Naive B cell (primary cell): ENCODE results near the gene MTIF3. TPM values are rescaled to one million over a fixed set of nuclear protein-coding genes. Genes with fewer than 3 reads are reported as not detected.
A peak's percentile ranks its signal among the peaks of the same experiment; 100 is the strongest.

ENCODE experiments used
- ATAC-seq, 2 donors: fragments of 150-1000 bp; cut with Tn5 transposase; 2 replicates each; pipeline ENCODE4 v1.10.0; 2021; ENCODE audit warnings: low read depth in 2 of 2, mild to moderate bottlenecking in 2 of 2, moderate library complexity in 2 of 2
- DNase-seq: peaks from one replicate; pipeline ENCODE4 v3.0.0; 2022
- H3K27ac Mint-ChIP-seq, 6 donors: one replicate each; pipeline ENCODE4 v1.8.0; 2020 to 2022; ENCODE audit warnings: mild to moderate bottlenecking in 6 of 6, mixed read lengths in 6 of 6, moderate library complexity in 5 of 6, inconsistent platforms in 2 of 6
- H3K27me3 Mint-ChIP-seq, 3 donors: one replicate each; pipeline ENCODE4 v1.8.0; 2021 to 2022; ENCODE audit warnings: mixed read lengths in 3 of 3, mild to moderate bottlenecking in 1 of 3
- H3K36me3 Mint-ChIP-seq, 2 donors: one replicate each; pipeline ENCODE4 v1.8.0; 2020 to 2022; ENCODE audit warnings: mixed read lengths in 2 of 2, inconsistent platforms in 1 of 2, mild to moderate bottlenecking in 1 of 2
- H3K4me1 Mint-ChIP-seq, 3 donors: one replicate each; pipeline ENCODE4 v1.8.0; 2020 to 2022; ENCODE audit warnings: mixed read lengths in 3 of 3, inconsistent platforms in 1 of 3, mild to moderate bottlenecking in 1 of 3, moderate library complexity in 1 of 3
- H3K4me3 Mint-ChIP-seq, 8 donors: one replicate each; pipeline ENCODE4 v1.8.0; 2020 to 2022; ENCODE audit warnings: mild to moderate bottlenecking in 8 of 8, mixed read lengths in 8 of 8, moderate library complexity in 8 of 8, inconsistent platforms in 2 of 8
- H3K9me3 Mint-ChIP-seq, 7 donors: one replicate each; pipeline ENCODE4 v1.8.0; 2020 to 2022; ENCODE audit warnings: mixed read lengths in 7 of 7, mild to moderate bottlenecking in 5 of 7, inconsistent platforms in 2 of 7, moderate library complexity in 1 of 7
- polyA plus RNA-seq, 6 donors: library from polyadenylated mRNA; unstranded; fragments of 300-500 nt; fragmentation: Illumina TruSeq; gene quantifications; one replicate each; pipeline ENCODE4 v1.2.3, GENCODE V29; 2021; ENCODE audit warnings: low read depth in 6 of 6

MTIF3 gene
- polyA plus RNA-seq, 6 donors from 2014 or later: 77.3 to 116 (median 89.0) TPM

- peak within 1 kb of the TSS; percentile 87 to 98 (median 92) for H3K27ac Mint-ChIP-seq
- ATAC-seq (peak; percentile 62 to 74), DNase-seq (peak; percentile 92)
- H3K4me1 Mint-ChIP-seq: peaks cover 30 to 46% (median 37%) of the 10 kb centered on the region in 3 donors
- no peaks in the 10 kb centered on the region for H3K9me3 Mint-ChIP-seq
- peaks cover 0 to 12% of the 10 kb centered on the region in 2 donors for H3K36me3 Mint-ChIP-seq
- H3K27me3 Mint-ChIP-seq: no peaks in the 10 kb centered on the region
- peak within 1 kb of the TSS; percentile 80 to 99 (median 94) for H3K4me3 Mint-ChIP-seq
Measured at GRCh38 chr13:27424246-27425157, 25.9 kb downstream of the MTIF3 start, which contains the start of gene GTF3A. Gene GTF3A, plus strand, starts transcription at chr13:27424619.

GRCh38 chr13:27423333-27423732, 27.0 kb downstream of the MTIF3 start:
- Mint-ChIP-seq H3K27me3 (peaks cover 0 to 3% (median 0%) of the 10 kb centered on the region in 3 donors), H3K36me3 (peaks cover 0 to 9% of the 10 kb centered on the region in 2 donors), H3K4me1 (peaks cover 28 to 43% (median 33%) of the 10 kb centered on the region in 3 donors), H3K27ac (peak overlapping the region in 5 of 6 donors; percentile 9 to 96 (median 81)), H3K4me3 (peak overlapping the region; percentile 79 to 95 (median 90)), H3K9me3 (no peaks in the 10 kb centered on the region)
- DNase-seq: no peak
- no peak for ATAC-seq

GRCh38 chr13:27421101-27421871, 29.1 kb downstream of the MTIF3 start:
- DNase-seq (no peak), ATAC-seq (no peak)
- no peaks in the 10 kb centered on the region for H3K36me3 Mint-ChIP-seq
- peak overlapping the region in 3 of 8 donors; percentile 13 to 87 (median 76) for H3K4me3 Mint-ChIP-seq
- peaks cover 0 to 6% (median 0%) of the 10 kb centered on the region in 3 donors for H3K27me3 Mint-ChIP-seq
- H3K27ac Mint-ChIP-seq: peak overlapping the region in 1 of 6 donors; percentile 61
- H3K9me3 Mint-ChIP-seq: no peaks in the 10 kb centered on the region
- H3K4me1 Mint-ChIP-seq: peaks cover 11 to 23% (median 13%) of the 10 kb centered on the region in 3 donors

- H3K9me3 Mint-ChIP-seq: no peaks in the 10 kb centered on the region
- H3K4me3 Mint-ChIP-seq: peak overlapping the region in 1 of 8 donors; percentile 24
- ATAC-seq (no peak), DNase-seq (no peak)
- H3K27ac Mint-ChIP-seq: peak overlapping the region in 1 of 6 donors; percentile 73
- H3K27me3 Mint-ChIP-seq: peaks cover 6 to 13% (median 12%) of the 10 kb centered on the region in 3 donors
- H3K36me3 Mint-ChIP-seq: no peaks in the 10 kb centered on the region
- H3K4me1 Mint-ChIP-seq: peaks cover 0 to 10% (median 0%) of the 10 kb centered on the region in 3 donors
Measured at GRCh38 chr13:27419328-27419727, 31.0 kb downstream of the MTIF3 start.

GRCh38 chr13:27415116-27415515, 35.2 kb downstream of the MTIF3 start:
- H3K27ac Mint-ChIP-seq: no peak overlapping the region
- H3K27me3 Mint-ChIP-seq: peaks cover 16 to 29% (median 22%) of the 10 kb centered on the region in 3 donors
- no peaks in the 10 kb centered on the region for H3K4me1 Mint-ChIP-seq
- no peak for ATAC-seq
- DNase-seq: no peak
- no peak overlapping the region for H3K4me3 Mint-ChIP-seq
- peaks cover 0 to 1% (median 0%) of the 10 kb centered on the region in 7 donors for H3K9me3 Mint-ChIP-seq
- H3K36me3 Mint-ChIP-seq: peaks cover 2 to 5% of the 10 kb centered on the region in 2 donors

- DNase-seq: no peak
- H3K4me1 Mint-ChIP-seq: peaks cover 0 to 3% (median 0%) of the 10 kb centered on the region in 3 donors
- H3K27me3 Mint-ChIP-seq: peaks cover 22 to 56% (median 31%) of the 10 kb centered on the region in 3 donors
- peaks cover 4 to 14% of the 10 kb centered on the region in 2 donors for H3K36me3 Mint-ChIP-seq
- H3K4me3 Mint-ChIP-seq: no peak overlapping the region
- H3K9me3 Mint-ChIP-seq: peaks cover 0 to 8% (median 4%) of the 10 kb centered on the region in 7 donors
- ATAC-seq: no peak
- H3K27ac Mint-ChIP-seq: no peak overlapping the region
Measured at GRCh38 chr13:27411341-27411740, 39.0 kb downstream of the MTIF3 start.

GRCh38 chr13:27409013-27409412, 41.4 kb downstream of the MTIF3 start:
- H3K27me3 Mint-ChIP-seq: peaks cover 19 to 41% (median 23%) of the 10 kb centered on the region in 3 donors

GRCh38 chr13:27408074-27408473, 42.3 kb downstream of the MTIF3 start:
- Mint-ChIP-seq H3K4me1 (peaks cover 0 to 4% (median 0%) of the 10 kb centered on the region in 3 donors), H3K4me3 (no peak overlapping the region), H3K27me3 (peaks cover 19 to 41% (median 23%) of the 10 kb centered on the region in 3 donors), H3K27ac (no peak overlapping the region), H3K36me3 (peaks cover 4 to 14% of the 10 kb centered on the region in 2 donors), H3K9me3 (peaks cover 0 to 8% (median 4%) of the 10 kb centered on the region in 7 donors)
- ATAC-seq (no peak), DNase-seq (no peak)

More at GRCh38 chr13:27409013-27409412, 41.4 kb downstream of the MTIF3 start:
- peak overlapping the region in 1 of 6 donors; percentile 30 for H3K27ac Mint-ChIP-seq
- DNase-seq (no peak), ATAC-seq (no peak)
- peaks cover 0 to 8% (median 4%) of the 10 kb centered on the region in 7 donors for H3K9me3 Mint-ChIP-seq
- no peak overlapping the region for H3K4me3 Mint-ChIP-seq
- peaks cover 0 to 4% (median 0%) of the 10 kb centered on the region in 3 donors for H3K4me1 Mint-ChIP-seq
- H3K36me3 Mint-ChIP-seq: peaks cover 4 to 14% of the 10 kb centered on the region in 2 donors

- ATAC-seq (peak; percentile 49 to 66), DNase-seq (peak; percentile 37)
- Mint-ChIP-seq H3K36me3 (peaks cover 4 to 14% of the 10 kb centered on the region in 2 donors), H3K27me3 (peaks cover 12 to 32% (median 17%) of the 10 kb centered on the region in 3 donors), H3K4me3 (no peak overlapping the region), H3K9me3 (peaks cover 0 to 8% (median 4%) of the 10 kb centered on the region in 7 donors), H3K4me1 (peaks cover under 1 to 7% (median 2%) of the 10 kb centered on the region in 3 donors), H3K27ac (no peak overlapping the region)
Measured at GRCh38 chr13:27406178-27406939, 44.0 kb downstream of the MTIF3 start.

- H3K36me3 Mint-ChIP-seq: peaks cover 4 to 14% of the 10 kb centered on the region in 2 donors
- peaks cover 4 to 14% (median 8%) of the 10 kb centered on the region in 3 donors for H3K4me1 Mint-ChIP-seq
- peaks cover 0 to 8% (median 4%) of the 10 kb centered on the region in 7 donors for H3K9me3 Mint-ChIP-seq
- no peak overlapping the region for H3K27ac Mint-ChIP-seq
- DNase-seq (no peak), ATAC-seq (no peak)
- H3K27me3 Mint-ChIP-seq: peaks cover 12 to 32% (median 15%) of the 10 kb centered on the region in 3 donors
- no peak overlapping the region for H3K4me3 Mint-ChIP-seq
Measured at GRCh38 chr13:27405546-27406134, 44.7 kb downstream of the MTIF3 start.

- no peak for ATAC-seq
- Mint-ChIP-seq H3K4me3 (no peak overlapping the region), H3K27me3 (peaks cover 7 to 22% (median 15%) of the 10 kb centered on the region in 3 donors), H3K27ac (peak overlapping the region in 1 of 6 donors; percentile 38), H3K36me3 (peaks cover 0 to 5% of the 10 kb centered on the region in 2 donors), H3K4me1 (peaks cover 4 to 15% (median 8%) of the 10 kb centered on the region in 3 donors), H3K9me3 (peaks cover 0 to 6% (median 4%) of the 10 kb centered on the region in 7 donors)
- DNase-seq: no peak
Measured at GRCh38 chr13:27404680-27405079, 45.7 kb downstream of the MTIF3 start.
